SJCRH30 (cell line): ENCODE results near the gene MT1B. TPM values are rescaled to one million over a fixed set of nuclear protein-coding genes. Genes with fewer than 3 reads are reported as not detected.

Source experiments
- DNase-seq, 2 experiments: peaks; one replicate each; pipeline ENCODE4 v3.0.0-alpha.2; 2015 to 2020
- H3K27ac ChIP-seq: fragments of 250-450 bp; sonication (Bioruptor Pico); 2 replicates; pipeline ENCODE4 v1.5.1; 2020; ENCODE audit warnings: mild to moderate bottlenecking, moderate library complexity
- H3K27me3 ChIP-seq: fragments of 250-450 bp; sonication (Bioruptor Pico); 2 replicates; pipeline ENCODE4 v1.5.1; 2020; ENCODE audit warnings: mild to moderate bottlenecking, moderate library complexity
- H3K36me3 ChIP-seq: fragments of 250-450 bp; sonication (Bioruptor Pico); 2 replicates; pipeline ENCODE4 v1.5.1; 2020; ENCODE audit warnings: mild to moderate bottlenecking, moderate library complexity
- H3K4me1 ChIP-seq: fragments of 250-450 bp; sonication (Bioruptor Pico); 2 replicates; pipeline ENCODE4 v1.5.1; 2020; ENCODE audit warnings: mild to moderate bottlenecking, moderate library complexity
- H3K4me3 ChIP-seq: fragments of 250-450 bp; sonication (Bioruptor Pico); 2 replicates; pipeline ENCODE4 v1.5.1; 2020; ENCODE audit warnings: mild to moderate bottlenecking, moderate library complexity
- H3K9me3 ChIP-seq: fragments of 250-450 bp; sonication (Bioruptor Pico); replicated peaks from 2 replicates; pipeline ENCODE4 v1.5.1; 2020; ENCODE audit warnings: mild to moderate bottlenecking, moderate library complexity
- total RNA-seq: library from RNA; depleted of rRNA; stranded (reverse); fragments of >200 nt; shearing (Covaris generic); gene quantifications from 2 replicates; pipeline ENCODE4 v1.2.3, GENCODE V29; 2014; rRNA removed

The MT1B gene
- total RNA-seq, 1 experiment from 2014 or later: not detected

DNA sequence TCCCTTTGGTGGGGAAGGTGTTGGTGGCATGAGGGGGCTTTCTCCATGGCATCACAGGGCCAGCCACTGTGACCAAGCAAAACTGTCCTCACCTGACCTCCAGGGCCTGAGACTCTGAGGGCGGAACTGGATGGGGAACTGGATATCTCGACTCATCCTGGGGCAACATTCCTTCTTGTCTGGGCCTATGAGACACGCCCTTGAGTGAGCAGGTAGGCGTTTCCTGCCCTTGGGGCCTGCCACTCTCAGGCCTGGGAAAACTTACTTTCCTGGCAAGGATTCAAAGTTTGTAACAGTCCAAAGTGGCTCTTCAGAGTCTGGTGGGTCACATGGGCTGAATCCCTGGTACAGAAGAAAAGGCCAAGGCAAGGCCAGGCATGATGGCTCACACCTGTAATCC, 40.2 kb downstream of the MT1B start:
- H3K4me1 ChIP-seq: peaks cover 16% of the 10 kb centered on the region
- peak; percentile 30 to 53 for DNase-seq

GRCh38 chr16:56695246-56695645, 43.6 kb downstream of the MT1B start:
- Histone ChIP-seq H3K4me3 (no peak overlapping the region), H3K36me3 (no peaks in the 10 kb centered on the region), H3K27ac (no peak overlapping the region), H3K4me1 (no peaks in the 10 kb centered on the region), H3K27me3 (no peaks in the 10 kb centered on the region), H3K9me3 (no peaks in the 10 kb centered on the region)
- DNase-seq: no peak

More for the DNA sequence above, 40.2 kb downstream of the MT1B start:
- Histone ChIP-seq H3K4me3 (no peak overlapping the region), H3K9me3 (no peaks in the 10 kb centered on the region), H3K27me3 (no peaks in the 10 kb centered on the region), H3K27ac (no peak overlapping the region), H3K36me3 (no peaks in the 10 kb centered on the region)

- 0 out of 2 replicates have a peak, but pooled peaks cover 4% of the 10 kb centered on the region for H3K4me1 ChIP-seq
- H3K9me3 ChIP-seq: no peaks in the 10 kb centered on the region
- H3K27ac ChIP-seq: no peak overlapping the region
- H3K4me3 ChIP-seq: no peak overlapping the region
- H3K27me3 ChIP-seq: no peaks in the 10 kb centered on the region
- no peak for DNase-seq
- H3K36me3 ChIP-seq: no peaks in the 10 kb centered on the region
Measured at GRCh38 chr16:56697456-56698155, 45.9 kb downstream of the MT1B start.

GRCh38 chr16:56700195-56700594, 48.5 kb downstream of the MT1B start:
- Histone ChIP-seq H3K27ac (no peak overlapping the region), H3K27me3 (no peaks in the 10 kb centered on the region)
- no peak for DNase-seq

GRCh38 chr16:56700631-56701030, 48.9 kb downstream of the MT1B start:
- H3K36me3 ChIP-seq: no peaks in the 10 kb centered on the region
- H3K4me1 ChIP-seq: 0 out of 2 replicates have a peak, but pooled peaks cover 4% of the 10 kb centered on the region
- no peaks in the 10 kb centered on the region for H3K27me3 ChIP-seq
- no peak for DNase-seq
- no peak overlapping the region for H3K4me3 ChIP-seq
- no peaks in the 10 kb centered on the region for H3K9me3 ChIP-seq
- H3K27ac ChIP-seq: no peak overlapping the region

More at GRCh38 chr16:56700195-56700594, 48.5 kb downstream of the MT1B start:
- Histone ChIP-seq H3K9me3 (no peaks in the 10 kb centered on the region), H3K4me1 (0 out of 2 replicates have a peak, but pooled peaks cover 4% of the 10 kb centered on the region), H3K4me3 (no peak overlapping the region), H3K36me3 (no peaks in the 10 kb centered on the region)

- Histone ChIP-seq H3K36me3 (no peaks in the 10 kb centered on the region), H3K9me3 (no peaks in the 10 kb centered on the region), H3K4me3 (no peak overlapping the region), H3K27me3 (no peaks in the 10 kb centered on the region), H3K27ac (no peak overlapping the region), H3K4me1 (0 out of 2 replicates have a peak, but pooled peaks cover 4% of the 10 kb centered on the region)
- no peak for DNase-seq
Measured at GRCh38 chr16:56701534-56701933, 49.8 kb downstream of the MT1B start.

Other genes starting within 250 kb of the MT1B start
- 140 TPM in 2 replicates for gene AMFR, start 226.3 kb upstream of the MT1B start, total RNA-seq
- 243 and 262 TPM in 2 replicates for gene NUDT21, start 200.6 kb upstream of the MT1B start, total RNA-seq
- 150 and 179 TPM in 2 replicates for gene OGFOD1, start 200.3 kb upstream of the MT1B start, total RNA-seq
- 10.9 and 11.7 TPM in 2 replicates for gene BBS2, start 131.9 kb upstream of the MT1B start, total RNA-seq
- not detected in 2 replicates for gene MT4, start 86.8 kb upstream of the MT1B start, total RNA-seq
- not detected in 2 replicates for gene MT3, start 62.4 kb upstream of the MT1B start, total RNA-seq
- gene MT2A, start 43.3 kb upstream of the MT1B start, total RNA-seq: 144 and 163 TPM in 2 replicates
- gene MT1E, start 26.1 kb upstream of the MT1B start, total RNA-seq: not detected in 2 replicates
- gene MT1M, start 19.2 kb upstream of the MT1B start, total RNA-seq: not detected in 2 replicates
- gene MT1A, start 13.2 kb upstream of the MT1B start, total RNA-seq: not detected in 2 replicates
- not detected in 2 replicates for gene MT1F, start 6.1 kb downstream of the MT1B start, total RNA-seq
- not detected in 2 replicates for gene MT1G, start 16.2 kb downstream of the MT1B start, total RNA-seq
- gene MT1H, start 17.9 kb downstream of the MT1B start, total RNA-seq: not detected in 2 replicates
- gene MT1X, start 30.6 kb downstream of the MT1B start, total RNA-seq: 95.4 and 97.1 TPM in 2 replicates
- gene NUP93, start 78.2 kb downstream of the MT1B start, total RNA-seq: 194 and 201 TPM in 2 replicates
- not detected in 2 replicates for gene SLC12A3, start 213.3 kb downstream of the MT1B start, total RNA-seq